ENCODE results near the gene PTCH2. TPM values are rescaled to one million over a fixed set of nuclear protein-coding genes. Genes with fewer than 3 reads are reported as not detected.

Gene PTCH2
- total RNA-seq, 1 donor from 2014 or later: 20.3 TPM

DNA sequence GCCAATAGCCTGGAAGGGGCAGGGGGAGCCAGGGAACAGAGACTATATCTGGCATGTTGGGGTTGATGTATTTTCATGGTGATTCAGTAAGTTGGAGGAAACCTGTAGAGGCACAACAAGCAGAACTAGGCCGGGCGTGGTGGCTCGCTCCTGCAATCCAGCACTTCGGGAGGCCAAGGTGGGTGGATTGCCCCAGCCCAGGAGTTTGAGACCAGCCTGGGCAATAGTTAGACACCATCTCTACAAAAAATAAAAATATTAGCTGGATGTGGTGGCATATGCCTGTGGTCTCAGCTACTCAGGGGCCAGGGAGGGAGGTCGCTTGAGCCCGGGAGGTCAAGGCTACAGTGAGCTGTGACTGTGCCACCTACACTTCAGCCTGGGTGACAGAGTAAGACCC is 10.1 kb upstream of the PTCH2 start:
- H3K4me1 Mint-ChIP-seq (ENCODE audit: low read depth, unreplicated experiment): peaks cover 4% of the 10 kb centered on the region
- H3K27me3 Mint-ChIP-seq (ENCODE audit: unreplicated experiment): peaks cover 6% of the 10 kb centered on the region
- no peak overlapping the region for H3K27ac Mint-ChIP-seq (ENCODE audit: unreplicated experiment)
- peaks cover 4% of the 10 kb centered on the region for H3K36me3 Mint-ChIP-seq (ENCODE audit: unreplicated experiment)
- H3K9me3 Mint-ChIP-seq (ENCODE audit: unreplicated experiment): peaks cover 4% of the 10 kb centered on the region
- no peak overlapping the region for H3K4me3 Mint-ChIP-seq (ENCODE audit: unreplicated experiment)
- DNase-seq: no peak
- TF ChIP-seq, protein P1, sequence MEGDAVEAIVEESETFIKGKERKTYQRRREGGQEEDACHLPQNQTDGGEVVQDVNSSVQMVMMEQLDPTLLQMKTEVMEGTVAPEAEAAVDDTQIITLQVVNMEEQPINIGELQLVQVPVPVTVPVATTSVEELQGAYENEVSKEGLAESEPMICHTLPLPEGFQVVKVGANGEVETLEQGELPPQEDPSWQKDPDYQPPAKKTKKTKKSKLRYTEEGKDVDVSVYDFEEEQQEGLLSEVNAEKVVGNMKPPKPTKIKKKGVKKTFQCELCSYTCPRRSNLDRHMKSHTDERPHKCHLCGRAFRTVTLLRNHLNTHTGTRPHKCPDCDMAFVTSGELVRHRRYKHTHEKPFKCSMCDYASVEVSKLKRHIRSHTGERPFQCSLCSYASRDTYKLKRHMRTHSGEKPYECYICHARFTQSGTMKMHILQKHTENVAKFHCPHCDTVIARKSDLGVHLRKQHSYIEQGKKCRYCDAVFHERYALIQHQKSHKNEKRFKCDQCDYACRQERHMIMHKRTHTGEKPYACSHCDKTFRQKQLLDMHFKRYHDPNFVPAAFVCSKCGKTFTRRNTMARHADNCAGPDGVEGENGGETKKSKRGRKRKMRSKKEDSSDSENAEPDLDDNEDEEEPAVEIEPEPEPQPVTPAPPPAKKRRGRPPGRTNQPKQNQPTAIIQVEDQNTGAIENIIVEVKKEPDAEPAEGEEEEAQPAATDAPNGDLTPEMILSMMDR (IDR thresholded peaks at IDR 0.05; ENCODE audit: partially characterized antibody, unreplicated experiment): no peak

DNA sequence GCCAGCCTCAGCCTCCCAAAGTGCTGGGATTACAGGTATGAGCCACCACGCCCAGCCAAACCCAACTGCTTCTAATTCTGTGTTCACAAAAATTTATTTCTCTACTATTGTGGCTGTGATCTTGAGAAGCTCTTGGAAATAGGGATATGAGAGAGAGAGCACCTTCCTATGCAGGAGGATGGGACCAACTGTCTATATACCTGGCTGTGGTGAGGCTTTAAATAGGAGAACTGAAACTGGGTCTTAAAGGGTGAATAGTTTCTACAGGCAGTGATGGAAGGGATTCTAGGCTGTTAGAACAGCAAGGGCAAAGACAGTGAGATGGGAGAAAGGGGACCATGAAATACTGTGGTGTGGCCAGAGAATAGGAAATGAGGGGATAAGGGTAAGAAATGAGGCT is 8.3 kb upstream of the PTCH2 start:
- Mint-ChIP-seq H3K27ac (ENCODE audit: unreplicated experiment) (no peak overlapping the region), H3K4me1 (ENCODE audit: low read depth, unreplicated experiment) (peaks cover 4% of the 10 kb centered on the region), H3K9me3 (ENCODE audit: unreplicated experiment) (peaks cover 4% of the 10 kb centered on the region), H3K36me3 (ENCODE audit: unreplicated experiment) (peaks cover 4% of the 10 kb centered on the region), H3K27me3 (ENCODE audit: unreplicated experiment) (peaks cover 6% of the 10 kb centered on the region), H3K4me3 (ENCODE audit: unreplicated experiment) (no peak overlapping the region)
- TF ChIP-seq, protein P1 (IDR thresholded peaks at IDR 0.05; ENCODE audit: partially characterized antibody, unreplicated experiment): no peak
- no peak for DNase-seq

DNA sequence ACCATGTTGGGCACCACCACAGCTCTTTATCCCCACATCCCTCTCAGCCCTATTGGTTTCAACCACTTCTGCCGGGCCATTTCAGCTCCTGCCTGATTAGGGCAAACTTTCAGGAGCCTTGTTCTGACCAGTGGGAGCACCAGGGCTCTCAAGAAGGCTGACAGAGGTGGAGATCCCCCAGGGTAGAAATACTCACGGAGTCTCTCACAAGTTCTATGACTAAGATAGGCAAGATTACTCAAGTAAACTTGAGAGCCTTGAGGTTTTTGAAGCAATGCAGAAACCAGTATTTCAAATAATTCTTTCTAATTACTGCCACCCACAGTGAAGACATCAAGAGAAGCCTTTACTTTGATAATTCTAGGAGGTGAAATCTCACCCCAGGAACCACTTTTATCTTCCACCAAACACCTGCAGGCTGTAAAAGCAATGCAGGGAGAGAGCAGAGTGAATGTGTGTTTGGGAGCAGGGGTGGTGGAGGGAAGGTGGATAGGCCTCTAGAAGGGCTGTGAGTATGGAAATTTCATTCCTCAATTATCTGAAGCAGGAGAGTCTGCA is 6.6 kb upstream of the PTCH2 start:
- H3K27me3 Mint-ChIP-seq (ENCODE audit: unreplicated experiment): peaks cover 6% of the 10 kb centered on the region
- H3K4me1 Mint-ChIP-seq (ENCODE audit: low read depth, unreplicated experiment): peaks cover 4% of the 10 kb centered on the region
- peaks cover 4% of the 10 kb centered on the region for H3K36me3 Mint-ChIP-seq (ENCODE audit: unreplicated experiment)
- TF ChIP-seq, protein P1 (IDR thresholded peaks at IDR 0.05; ENCODE audit: partially characterized antibody, unreplicated experiment): no peak
- no peak overlapping the region for H3K27ac Mint-ChIP-seq (ENCODE audit: unreplicated experiment)
- H3K4me3 Mint-ChIP-seq (ENCODE audit: unreplicated experiment): no peak overlapping the region
- DNase-seq: no peak
- H3K9me3 Mint-ChIP-seq (ENCODE audit: unreplicated experiment): peaks cover 4% of the 10 kb centered on the region

DNA sequence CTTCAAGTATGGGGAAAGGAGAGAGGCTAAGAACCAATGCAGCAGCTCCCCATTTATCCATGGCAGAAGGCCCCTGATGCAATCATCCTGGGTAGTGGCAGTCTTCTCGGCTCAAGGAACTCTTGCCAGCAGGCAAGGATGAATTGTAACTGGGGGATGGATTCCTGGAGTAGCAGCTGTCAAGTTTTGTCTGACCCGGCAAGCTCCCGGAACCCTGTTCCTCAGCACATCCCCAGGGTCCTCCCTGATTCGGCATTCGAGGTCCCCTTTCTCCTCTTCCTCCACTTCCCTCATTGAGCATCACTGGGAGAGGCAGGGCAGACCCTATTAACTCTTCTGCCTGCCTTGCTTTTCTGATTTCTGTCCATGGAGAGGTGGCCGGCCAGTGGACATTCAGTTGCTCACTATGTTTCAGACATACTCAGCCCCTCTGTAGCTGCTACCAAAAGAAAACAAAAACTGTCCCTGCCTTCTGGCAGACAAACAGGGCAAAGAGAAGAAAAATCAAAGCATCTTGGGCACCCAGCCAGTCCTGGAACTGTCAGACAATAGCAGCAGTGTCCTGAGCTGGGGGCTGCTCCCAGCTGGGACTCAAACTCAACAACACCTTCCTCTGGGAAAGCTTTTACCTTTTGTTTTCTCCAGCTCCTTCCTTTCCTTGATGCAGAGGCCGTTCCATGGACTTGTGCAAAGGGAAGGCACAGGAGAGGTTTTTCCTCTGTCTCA is 5.6 kb upstream of the PTCH2 start:
- H3K9me3 Mint-ChIP-seq (ENCODE audit: unreplicated experiment): peaks cover 4% of the 10 kb centered on the region
- no peak for DNase-seq
- H3K27me3 Mint-ChIP-seq (ENCODE audit: unreplicated experiment): peaks cover 6% of the 10 kb centered on the region
- H3K4me3 Mint-ChIP-seq (ENCODE audit: unreplicated experiment): no peak overlapping the region
- H3K4me1 Mint-ChIP-seq (ENCODE audit: low read depth, unreplicated experiment): peaks cover 4% of the 10 kb centered on the region
- H3K36me3 Mint-ChIP-seq (ENCODE audit: unreplicated experiment): peaks cover 4% of the 10 kb centered on the region
- peak overlapping the region; percentile 29 for H3K27ac Mint-ChIP-seq (ENCODE audit: unreplicated experiment)
- TF ChIP-seq, protein P1 (IDR thresholded peaks at IDR 0.05; ENCODE audit: partially characterized antibody, unreplicated experiment): no peak

DNA sequence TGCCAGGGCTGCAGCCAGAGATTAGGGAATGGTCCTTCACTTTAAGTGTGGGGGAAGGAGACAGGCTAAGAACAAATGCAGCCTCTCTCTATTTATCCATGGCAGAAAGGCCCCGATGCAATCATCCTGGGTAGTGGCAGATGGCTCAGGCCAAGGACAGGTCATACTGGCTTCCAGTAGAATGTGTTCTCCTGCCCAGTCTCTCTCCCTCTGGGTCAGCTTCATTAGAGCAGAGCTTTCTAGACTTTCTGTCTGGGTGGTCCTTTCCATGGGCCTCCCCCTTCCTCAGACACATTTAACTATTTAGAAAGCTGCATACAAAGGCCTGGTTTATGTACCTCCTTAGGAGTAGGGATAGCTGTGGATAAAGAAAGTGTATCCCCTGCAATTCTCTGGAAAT is 4.8 kb upstream of the PTCH2 start:
- TF ChIP-seq, protein P1 (IDR thresholded peaks at IDR 0.05; ENCODE audit: partially characterized antibody, unreplicated experiment): no peak
- Mint-ChIP-seq H3K4me1 (ENCODE audit: low read depth, unreplicated experiment) (peaks cover 4% of the 10 kb centered on the region), H3K9me3 (ENCODE audit: unreplicated experiment) (peaks cover 3% of the 10 kb centered on the region), H3K36me3 (ENCODE audit: unreplicated experiment) (peaks cover 3% of the 10 kb centered on the region), H3K4me3 (ENCODE audit: unreplicated experiment) (no peak overlapping the region), H3K27me3 (ENCODE audit: unreplicated experiment) (peaks cover 6% of the 10 kb centered on the region), H3K27ac (ENCODE audit: unreplicated experiment) (no peak overlapping the region)
- no peak for DNase-seq
